KMS-11 (cell line): ENCODE data around the gene KIF16B.

Source experiments
- H2AFZ ChIP-seq: fragments of 200-600 bp; sonication (generic); 2 replicates; pipeline ENCODE4 v1.6.1; 2016; ENCODE audit warnings: antibody characterized with exemption, mixed run types, low read depth
- H3K27ac ChIP-seq: fragments of 200-600 bp; sonication (generic); 2 replicates; pipeline ENCODE4 v1.6.1; 2016; ENCODE audit warnings: mild to moderate bottlenecking, mixed run types
- H3K27me3 ChIP-seq: fragments of 200-600 bp; sonication (generic); 2 replicates; pipeline ENCODE4 v1.6.1; 2017; ENCODE audit warnings: mild to moderate bottlenecking, low read depth, mixed run types, moderate library complexity; ENCODE audit not compliant: insufficient read depth
- H3K36me3 ChIP-seq: fragments of 200-600 bp; sonication (generic); 2 replicates; pipeline ENCODE4 v1.6.1; 2017; ENCODE audit warnings: mild to moderate bottlenecking, mixed run types; ENCODE audit not compliant: insufficient read depth
- H3K4me1 ChIP-seq: fragments of 200-600 bp; sonication (generic); 2 replicates; pipeline ENCODE4 v1.6.1; 2016; ENCODE audit warnings: mild to moderate bottlenecking, low read depth, mixed run types; ENCODE audit not compliant: poor library complexity, severe bottlenecking
- H3K4me2 ChIP-seq: fragments of 200-600 bp; sonication (generic); 2 replicates; pipeline ENCODE4 v1.7.0; 2016; ENCODE audit warnings: mild to moderate bottlenecking, mixed run types
- H3K4me3 ChIP-seq: fragments of 200-600 bp; sonication (generic); IDR thresholded peaks from 2 replicates; pipeline ENCODE4 v1.6.1; 2017; ENCODE audit warnings: low read depth, low read length, mixed read lengths; ENCODE audit not compliant: insufficient read depth
- H3K79me2 ChIP-seq: fragments of 200-600 bp; sonication (generic); 2 replicates; pipeline ENCODE4 v1.6.1; 2016; ENCODE audit warnings: low read depth, mixed run types; ENCODE audit not compliant: insufficient read depth
- H3K9ac ChIP-seq: fragments of 200-600 bp; sonication (generic); 2 replicates; pipeline ENCODE4 v1.6.1; 2016; ENCODE audit warnings: mild to moderate bottlenecking, mixed run types
- H4K20me1 ChIP-seq: fragments of 200-600 bp; sonication (generic); 2 replicates; pipeline ENCODE4 v1.6.1; 2016; ENCODE audit warnings: mild to moderate bottlenecking, mixed run types; ENCODE audit not compliant: insufficient read depth
- CTCF ChIP-seq: fragments of 200-600 bp; sonication (generic); conservative IDR thresholded peaks from 2 replicates; pipeline ENCODE4 v1.6.1; 2017; ENCODE audit warnings: low read depth, mild to moderate bottlenecking, antibody characterized with exemption, low read length, moderate library complexity, mixed read lengths

KIF16B gene

DNA sequence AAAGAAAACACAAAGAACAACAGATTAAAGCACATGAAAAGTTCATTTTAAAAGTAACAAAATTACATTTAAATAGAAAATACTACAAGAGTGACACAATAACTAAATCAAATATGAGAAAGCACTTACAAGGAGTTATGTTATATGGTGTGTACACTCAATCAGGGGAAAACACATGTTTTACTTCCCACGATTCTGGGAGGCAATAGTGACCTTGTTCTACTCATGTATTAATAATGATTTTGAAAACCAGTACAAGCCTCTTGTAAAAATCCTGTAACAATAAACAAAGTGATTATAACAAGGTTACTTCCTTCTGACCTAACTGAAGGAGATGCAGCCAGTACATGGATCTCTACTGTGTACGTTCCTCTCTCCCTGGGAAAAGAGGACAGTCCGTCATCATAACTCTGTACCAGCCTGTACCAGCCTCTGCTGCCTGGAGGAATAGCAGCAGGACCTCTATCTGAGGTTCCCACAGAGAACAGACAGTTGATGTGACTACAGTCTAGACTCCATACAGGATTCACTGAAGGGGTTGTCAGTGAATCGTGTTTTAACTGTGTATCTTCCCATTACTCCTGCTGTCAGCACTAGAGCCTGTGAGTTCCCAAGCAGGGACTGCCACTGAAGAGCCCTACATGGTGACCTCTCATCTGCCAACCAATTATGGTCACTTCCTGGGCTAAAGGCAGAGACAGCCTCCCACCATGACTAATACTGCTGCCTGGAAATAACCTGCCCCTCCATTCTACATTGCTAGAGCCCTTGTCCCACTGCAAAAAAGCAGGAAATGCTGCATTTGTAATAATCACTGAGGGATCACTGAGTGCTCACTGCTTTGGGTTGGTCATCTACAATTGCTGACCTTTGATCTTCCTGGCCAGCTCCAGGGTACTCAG is 149.7 kb downstream of the KIF16B start:
- H3K27ac ChIP-seq: no peak overlapping the region
- H3K79me2 ChIP-seq: no peaks in the 10 kb centered on the region
- H3K36me3 ChIP-seq: no peaks in the 10 kb centered on the region
- H3K4me2 ChIP-seq: no peak overlapping the region
- TF ChIP-seq CTCF: no peak
- no peak overlapping the region for H3K9ac ChIP-seq
- no peak overlapping the region for H2AFZ ChIP-seq
- no peaks in the 10 kb centered on the region for H4K20me1 ChIP-seq
- no peaks in the 10 kb centered on the region for H3K4me1 ChIP-seq
- H3K27me3 ChIP-seq: no peaks in the 10 kb centered on the region
- H3K4me3 ChIP-seq: no peak overlapping the region

DNA sequence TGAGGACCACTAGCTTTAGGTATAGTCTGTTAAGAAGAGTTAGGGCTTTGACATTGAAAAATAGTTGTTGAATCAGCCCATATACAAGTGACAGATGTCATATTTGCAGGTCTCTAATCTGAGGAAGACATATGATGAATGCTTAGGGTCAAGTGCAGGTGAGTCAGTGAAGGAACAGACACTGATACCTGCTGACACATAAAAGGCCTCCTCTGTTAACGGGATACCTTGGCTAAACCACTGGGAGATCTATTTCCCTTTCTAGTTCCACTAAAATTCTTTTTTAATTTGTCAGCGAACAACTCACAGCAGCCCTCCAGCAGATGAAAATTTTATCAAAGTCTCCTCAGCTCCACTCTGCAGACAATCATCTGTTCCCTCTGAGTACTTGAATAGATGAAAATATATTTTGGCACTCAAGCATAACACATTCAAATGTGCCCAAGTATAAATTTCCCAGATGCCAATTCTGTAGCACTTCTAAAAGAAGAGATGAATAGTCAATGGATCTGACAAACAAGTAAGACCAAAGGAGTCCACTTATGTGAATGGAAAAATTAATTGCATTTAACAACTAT is 154.0 kb downstream of the KIF16B start:
- Histone ChIP-seq H3K4me2 (no peak overlapping the region), H3K36me3 (no peaks in the 10 kb centered on the region), H3K27me3 (no peaks in the 10 kb centered on the region), H4K20me1 (no peaks in the 10 kb centered on the region), H3K4me3 (no peak overlapping the region), H3K4me1 (no peaks in the 10 kb centered on the region), H2AFZ (no peak overlapping the region), H3K9ac (no peak overlapping the region), H3K79me2 (no peaks in the 10 kb centered on the region), H3K27ac (no peak overlapping the region)
- no peak for TF ChIP-seq CTCF

GRCh38 chr20:16418616-16419015 is 154.6 kb downstream of the KIF16B start:
- H3K4me3 ChIP-seq: no peak overlapping the region
- no peaks in the 10 kb centered on the region for H3K27me3 ChIP-seq
- no peaks in the 10 kb centered on the region for H4K20me1 ChIP-seq
- H3K4me2 ChIP-seq: no peak overlapping the region
- no peak for TF ChIP-seq CTCF
- no peaks in the 10 kb centered on the region for H3K4me1 ChIP-seq
- H3K9ac ChIP-seq: no peak overlapping the region
- H2AFZ ChIP-seq: no peak overlapping the region
- H3K36me3 ChIP-seq: no peaks in the 10 kb centered on the region
- H3K27ac ChIP-seq: no peak overlapping the region
- no peaks in the 10 kb centered on the region for H3K79me2 ChIP-seq

GRCh38 chr20:16417001-16417400 is 156.2 kb downstream of the KIF16B start:
- Histone ChIP-seq H3K36me3 (no peaks in the 10 kb centered on the region), H3K4me1 (no peaks in the 10 kb centered on the region), H3K27me3 (no peaks in the 10 kb centered on the region), H3K4me3 (no peak overlapping the region), H3K4me2 (no peak overlapping the region), H4K20me1 (no peaks in the 10 kb centered on the region), H2AFZ (no peak overlapping the region), H3K27ac (no peak overlapping the region), H3K9ac (no peak overlapping the region), H3K79me2 (no peaks in the 10 kb centered on the region)
- no peak for TF ChIP-seq CTCF
